HG03045 (cell line): Measurements from ENCODE around the gene TP53AIP1.

Experiments
- ATAC-seq: cut with Tn5 transposase; IDR thresholded peaks from one replicate; pipeline ENCODE4 v1.9.1; 2021; ENCODE audit warnings: mild to moderate bottlenecking, moderate library complexity; ENCODE audit not compliant: unreplicated experiment

TP53AIP1 gene

DNA sequence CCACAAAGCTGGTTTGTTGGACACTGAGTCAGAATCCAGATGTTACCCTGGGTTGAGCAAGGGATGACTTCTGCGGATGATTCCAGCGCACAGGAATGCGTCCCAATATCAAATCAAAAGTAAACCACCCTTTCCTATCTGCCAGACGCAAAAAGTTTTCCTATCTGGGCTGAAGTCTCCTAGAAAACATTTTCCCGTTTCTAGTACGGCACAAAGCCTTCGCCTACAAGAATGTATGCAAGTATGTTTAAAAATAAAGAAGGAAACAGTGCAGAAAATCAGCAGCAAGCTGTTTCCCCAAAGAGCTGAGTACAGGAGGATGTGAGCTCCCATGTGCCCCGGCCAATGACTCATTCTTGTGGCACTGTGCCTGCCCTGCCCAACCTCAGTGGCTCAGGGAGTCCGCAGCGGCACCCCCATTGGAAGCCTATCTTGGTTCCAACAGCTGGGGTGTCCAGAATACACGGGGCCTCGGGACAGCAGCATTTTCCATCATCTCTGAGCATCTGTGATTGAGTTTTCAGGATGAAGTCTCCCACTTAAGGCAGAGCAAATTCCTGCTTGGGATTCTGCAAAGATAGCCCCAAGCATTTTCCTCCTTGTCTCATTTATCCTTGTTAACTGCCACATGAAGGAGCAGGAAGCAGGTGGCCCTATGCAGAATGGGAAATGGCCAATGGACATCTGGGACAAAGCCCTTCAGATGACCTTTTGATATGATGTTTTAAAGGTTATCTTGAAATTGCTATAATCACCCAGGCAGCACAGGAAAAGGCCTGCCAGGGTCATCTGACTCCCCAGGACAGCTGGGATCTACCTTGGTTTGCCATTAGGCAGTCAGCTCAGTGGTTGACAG is 34.1 kb downstream of the TP53AIP1 start:
- no peak for ATAC-seq

DNA sequence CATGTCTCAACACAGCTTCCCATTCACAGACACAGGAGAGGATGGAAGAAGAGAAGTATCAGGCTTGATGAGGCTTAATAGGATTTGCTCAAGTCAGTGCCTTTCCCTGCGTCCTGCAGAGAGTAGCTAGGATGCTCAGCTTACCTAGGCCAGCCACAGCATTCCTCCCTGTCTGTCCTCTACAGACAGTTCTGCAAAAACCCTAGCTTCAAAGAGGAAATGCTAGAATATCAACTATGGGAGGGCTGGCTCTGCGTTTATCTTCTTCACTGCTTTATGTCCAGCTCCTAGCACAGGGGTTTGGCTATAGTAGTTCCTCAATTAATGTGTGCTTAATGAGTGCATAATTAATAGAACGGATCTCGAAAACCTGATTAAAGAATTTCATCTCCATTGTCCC is 35.1 kb downstream of the TP53AIP1 start:
- no peak for ATAC-seq

- ATAC-seq: no peak
Measured at GRCh38 chr11:128906185-128907050, 36.3 kb downstream of the TP53AIP1 start.

DNA sequence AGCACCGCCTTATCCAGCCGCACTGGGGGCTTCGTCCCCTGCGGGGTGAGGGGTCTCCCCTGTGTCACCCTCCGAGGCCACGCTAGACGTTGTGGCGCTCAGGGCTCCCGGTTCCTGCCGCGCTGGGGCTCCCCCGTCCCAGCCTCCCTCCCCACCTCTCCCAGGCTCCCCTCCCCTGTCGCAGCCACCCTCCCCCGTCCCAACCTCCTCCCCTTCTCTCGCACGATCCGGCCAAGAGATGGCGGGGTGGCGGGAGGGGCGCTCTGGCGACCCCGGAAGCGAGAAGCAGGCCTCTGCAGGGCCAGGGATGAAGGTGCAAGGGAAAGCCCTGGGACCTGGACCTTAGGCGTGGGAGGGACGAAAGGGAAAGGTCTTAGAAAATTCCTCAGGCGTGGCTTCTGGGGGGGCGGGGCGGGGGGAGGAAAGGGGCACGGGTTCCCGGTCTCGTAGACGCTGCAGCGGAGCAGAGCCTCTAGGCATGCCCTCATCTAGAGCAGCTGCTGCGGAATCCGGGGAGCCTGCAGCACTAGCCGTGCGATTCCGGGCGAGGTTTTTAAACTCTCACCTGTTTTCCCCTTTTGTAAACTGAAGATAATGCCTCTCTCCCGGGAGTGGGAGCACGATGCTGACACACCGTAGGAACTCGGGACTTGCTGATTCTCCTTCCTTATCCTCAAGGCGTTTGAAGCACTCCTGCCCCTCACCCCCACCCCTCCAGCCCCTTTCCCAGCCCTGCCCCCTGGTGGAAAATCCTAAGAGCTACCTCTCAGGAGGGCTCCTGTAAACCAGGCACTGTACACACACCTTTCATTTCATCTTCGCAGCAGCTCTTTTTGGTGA is 37.1 kb downstream of the TP53AIP1 start:
- peak; percentile 37 for ATAC-seq

GRCh38 chr11:128904656-128905344 is 37.9 kb downstream of the TP53AIP1 start:
- ATAC-seq: peak; percentile 34

DNA sequence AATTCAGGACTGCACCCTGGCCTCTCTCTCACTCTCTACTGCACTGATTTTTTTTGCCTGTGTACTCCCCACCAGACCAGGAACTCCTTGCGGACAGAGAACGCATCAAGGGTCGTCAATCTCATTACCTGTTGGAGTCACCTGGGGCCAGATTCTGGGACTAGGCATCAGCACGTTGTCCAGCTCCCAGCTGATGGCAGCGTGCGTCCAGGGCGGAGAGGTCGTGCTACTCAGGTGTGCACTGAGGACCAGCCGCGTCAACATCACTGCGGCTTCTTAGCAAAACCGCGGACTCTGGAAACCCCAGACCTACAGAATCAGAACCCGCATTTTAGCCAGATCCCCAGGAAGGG is 38.4 kb downstream of the TP53AIP1 start:
- no peak for ATAC-seq

DNA sequence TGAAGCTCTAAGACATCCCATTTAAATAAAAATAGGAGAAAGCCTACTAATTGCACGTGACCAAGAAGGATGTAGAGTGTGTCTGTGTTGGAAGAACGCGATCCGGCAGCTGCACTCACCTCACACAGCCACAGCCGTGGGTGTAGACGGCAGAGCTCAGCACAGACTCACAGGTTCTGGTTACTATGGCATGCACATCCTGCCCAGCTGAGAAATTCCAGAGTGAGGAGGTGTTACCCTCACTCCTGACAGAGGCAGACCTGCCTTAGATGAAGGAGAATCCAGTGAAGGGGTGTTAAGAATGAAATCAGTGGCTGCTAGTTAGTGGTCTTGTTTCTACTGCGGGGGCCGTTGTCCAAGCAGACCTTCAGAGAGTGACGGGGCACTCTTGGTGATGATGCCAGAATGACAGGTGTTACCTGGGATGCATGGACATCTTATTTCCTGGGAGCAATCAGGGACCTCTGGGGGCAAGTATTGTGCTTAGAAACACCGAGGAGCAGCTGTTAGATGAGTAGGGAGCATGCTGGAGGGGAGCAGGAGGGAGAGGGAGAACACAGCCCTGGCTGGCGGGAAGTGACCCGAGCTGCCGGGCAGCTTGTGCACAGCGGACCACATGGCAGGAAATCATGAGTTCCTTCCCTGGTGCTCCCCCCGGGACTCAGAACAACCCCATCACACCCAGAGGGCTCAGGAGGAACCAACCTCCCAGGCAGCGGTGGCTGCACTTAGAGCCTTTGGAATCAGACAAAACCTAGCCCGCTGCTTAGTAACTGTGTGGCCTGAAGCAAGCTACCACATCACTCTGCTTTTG is 39.2 kb downstream of the TP53AIP1 start:
- no peak for ATAC-seq

DNA sequence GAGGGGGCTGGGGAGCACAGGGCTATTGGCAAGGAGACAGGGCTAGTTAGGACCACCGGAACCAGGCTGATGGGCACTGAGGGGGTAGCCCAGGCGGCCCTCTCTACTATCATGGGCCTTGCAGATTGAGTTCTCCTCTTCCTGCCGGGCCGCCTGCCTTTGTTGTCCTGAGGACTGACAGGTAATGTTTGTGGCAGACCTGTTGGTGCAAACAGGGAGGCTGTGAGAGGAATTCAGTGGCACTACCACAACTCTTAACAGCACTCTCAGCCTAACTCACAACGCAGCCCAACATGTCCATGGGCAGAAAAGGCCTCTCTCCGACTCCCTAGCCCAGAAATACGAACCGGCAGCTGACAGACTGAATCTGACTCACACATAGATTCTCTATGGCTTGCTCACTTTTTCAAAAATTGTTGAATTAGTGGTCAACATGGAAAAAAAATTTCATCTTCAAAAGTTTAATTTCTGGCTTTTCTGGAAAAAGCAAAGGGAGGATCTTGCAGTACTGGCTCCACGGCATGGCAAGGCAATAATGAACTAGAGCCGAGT is 40.1 kb downstream of the TP53AIP1 start:
- no peak for ATAC-seq

DNA sequence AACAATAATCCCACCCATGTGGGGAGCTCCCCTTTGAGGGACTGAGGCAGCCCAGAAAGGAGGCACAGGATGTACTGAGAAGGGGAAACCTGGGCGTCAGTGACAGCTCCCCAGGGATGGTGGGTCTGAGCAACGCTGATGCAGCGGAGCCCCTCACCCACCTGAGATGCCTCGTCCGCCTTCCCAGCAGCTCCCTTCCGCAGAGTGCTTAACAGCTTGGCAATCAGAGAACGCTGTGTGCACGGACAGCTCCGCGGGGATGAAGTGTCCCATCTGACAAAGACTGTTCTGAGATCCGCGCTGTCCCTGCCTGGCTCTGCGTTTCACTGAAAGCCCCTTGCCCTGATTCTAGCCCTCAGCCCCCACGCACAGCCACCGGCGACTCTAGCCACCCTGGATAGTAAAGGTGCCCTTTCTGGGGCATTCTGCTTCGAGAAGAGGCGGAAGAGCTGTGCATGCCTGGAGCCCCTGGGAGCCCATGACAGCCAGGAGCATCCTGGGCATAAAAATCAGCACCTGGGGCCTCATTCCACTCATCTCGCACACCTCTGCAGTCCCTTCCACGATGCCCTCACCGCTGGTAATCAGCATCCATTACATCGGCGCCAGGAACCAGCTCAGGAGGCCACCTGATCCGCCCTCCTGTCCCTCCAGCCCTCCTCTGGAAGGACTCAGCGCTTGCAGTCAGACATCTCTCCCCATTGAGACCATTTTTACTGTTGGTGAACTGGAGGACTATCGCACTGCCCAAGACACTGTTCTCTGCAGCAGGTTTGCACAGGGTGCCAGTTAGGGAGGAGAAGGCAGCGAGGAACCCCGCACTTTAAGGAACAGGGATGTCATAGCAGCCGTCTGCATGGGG is 40.8 kb downstream of the TP53AIP1 start:
- no peak for ATAC-seq

GRCh38 chr11:128900468-128900867 is 42.2 kb downstream of the TP53AIP1 start:
- ATAC-seq: no peak

DNA sequence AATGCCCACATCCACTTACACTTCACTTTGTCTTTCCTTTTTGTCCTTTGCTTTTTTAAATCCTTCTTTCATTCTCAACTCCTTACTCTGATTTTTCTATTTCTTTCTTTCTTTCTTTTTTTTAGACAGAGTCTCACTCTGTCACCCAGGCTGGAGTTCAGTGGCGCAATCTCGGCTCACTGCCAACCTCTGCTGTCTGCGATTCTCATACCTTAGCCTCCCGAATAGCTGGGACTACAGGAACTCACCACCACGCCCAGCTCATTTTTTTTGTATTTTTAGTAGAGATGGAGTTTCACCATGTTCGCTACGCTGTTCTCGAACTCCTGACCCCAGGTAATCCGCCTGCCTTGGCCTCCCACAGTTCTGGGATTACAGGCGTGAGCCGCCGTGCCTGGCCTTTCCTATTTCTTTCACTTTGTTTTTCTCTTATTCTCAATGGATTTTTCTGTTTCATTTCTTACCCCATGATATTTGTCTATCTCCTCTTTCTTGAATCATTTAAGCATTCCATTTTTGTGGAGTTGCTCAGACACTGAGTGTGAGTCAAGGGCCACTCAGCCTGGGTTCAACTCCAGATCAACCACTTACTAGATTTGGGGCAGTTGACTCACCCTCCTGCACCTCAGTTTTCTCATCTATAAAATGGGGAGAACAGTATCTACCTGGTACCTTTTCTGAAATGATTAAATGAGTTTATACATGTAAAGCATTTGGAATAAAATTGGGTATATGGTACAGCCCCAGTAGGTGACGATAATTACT is 43.9 kb downstream of the TP53AIP1 start:
- ATAC-seq: no peak

- no peak for ATAC-seq
Measured at GRCh38 chr11:128897826-128898225, 44.8 kb downstream of the TP53AIP1 start.

DNA sequence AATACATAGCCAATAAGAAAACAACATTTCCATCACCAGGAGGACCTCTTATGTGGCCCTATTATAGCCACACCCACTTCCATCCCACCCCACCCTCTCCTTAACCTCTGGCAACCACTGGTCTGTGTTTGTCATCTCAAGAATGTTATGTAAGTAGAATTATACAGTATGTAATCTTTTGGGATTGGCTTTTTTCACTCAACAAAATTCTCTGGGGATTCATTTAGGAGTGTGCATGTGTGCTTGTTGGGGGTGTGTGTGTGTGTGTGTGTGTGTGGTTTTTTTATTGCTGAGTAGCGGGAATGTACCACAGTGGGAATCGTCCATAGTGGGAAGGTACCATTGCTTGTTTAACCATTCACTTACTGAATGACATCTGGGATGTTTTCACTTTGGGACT is 46.3 kb downstream of the TP53AIP1 start:
- no peak for ATAC-seq

- no peak for ATAC-seq
Measured at GRCh38 chr11:128895526-128895925, 47.1 kb downstream of the TP53AIP1 start.

GRCh38 chr11:128894685-128895084 is 48.0 kb downstream of the TP53AIP1 start:
- no peak for ATAC-seq

DNA sequence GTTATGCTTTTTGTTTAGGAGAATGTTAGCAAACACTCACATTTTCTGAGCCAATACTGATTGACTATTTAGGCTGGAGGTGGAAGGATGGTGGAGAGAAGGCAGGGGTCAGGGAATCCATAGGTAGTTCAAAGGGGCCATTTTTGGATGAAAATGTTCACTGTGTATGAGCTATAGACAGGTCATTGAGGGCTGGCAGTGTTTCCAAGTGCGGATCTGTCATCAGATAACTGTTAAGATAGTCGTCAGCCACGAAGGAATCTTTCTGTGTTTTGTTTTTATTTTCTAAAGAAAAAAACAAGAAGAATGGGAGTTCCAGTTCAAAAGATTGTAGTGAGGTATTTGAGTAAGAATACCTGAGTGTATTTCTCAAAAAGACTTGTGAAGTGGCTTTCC is 48.4 kb downstream of the TP53AIP1 start:
- no peak for ATAC-seq

DNA sequence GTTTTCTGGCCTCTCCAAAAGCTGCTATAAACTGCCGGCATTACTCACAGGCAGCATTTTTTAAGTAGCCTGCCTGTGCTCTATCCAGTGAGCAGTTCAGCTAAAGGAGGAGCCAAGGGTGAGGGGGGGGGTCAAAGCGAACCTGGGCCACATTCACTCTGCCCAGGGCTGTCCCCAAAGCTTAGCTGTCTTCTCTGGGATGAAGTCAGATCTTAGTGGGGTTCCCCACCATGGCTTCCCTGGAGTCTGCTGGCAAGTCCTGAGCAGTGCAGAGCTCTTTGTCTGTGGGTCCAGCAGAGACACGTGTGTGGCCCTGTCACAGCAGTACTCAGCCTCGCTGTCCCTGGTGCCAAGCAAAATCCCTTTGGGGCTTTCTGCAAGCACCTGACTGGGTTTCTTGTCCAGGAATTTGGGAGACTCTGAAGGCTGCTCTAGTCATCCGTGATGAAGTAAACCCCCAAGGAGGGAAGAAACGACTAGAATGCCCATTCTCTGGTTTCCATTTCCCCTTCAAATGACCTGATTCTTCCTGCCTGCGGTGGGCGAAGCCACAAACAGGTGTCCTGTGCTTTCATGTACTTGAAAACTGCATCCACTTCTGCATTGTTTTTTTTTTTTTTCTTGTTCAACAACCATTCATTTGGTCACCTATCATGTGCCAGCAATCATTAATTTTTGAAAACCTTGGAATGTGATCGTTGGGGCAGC is 48.9 kb downstream of the TP53AIP1 start:
- ATAC-seq: no peak
